IPS-18c (cell line): ENCODE measurements around the gene SHISA8.
A peak's percentile ranks its signal among the peaks of the same experiment; 100 is the strongest.

Source experiments
- H3K4me3 ChIP-seq: 2 replicates; pipeline ENCODE4 v1.7.0; 2013; ENCODE audit warnings: low read depth, mild to moderate bottlenecking, low read length, moderate library complexity; ENCODE audit not compliant: insufficient read depth
- H3K9me3 ChIP-seq: one replicate; pipeline ENCODE4 v1.6.1; 2013; ENCODE audit warnings: mild to moderate bottlenecking, low read length, moderate library complexity; ENCODE audit not compliant: control insufficient read depth, insufficient read depth

Gene SHISA8

DNA sequence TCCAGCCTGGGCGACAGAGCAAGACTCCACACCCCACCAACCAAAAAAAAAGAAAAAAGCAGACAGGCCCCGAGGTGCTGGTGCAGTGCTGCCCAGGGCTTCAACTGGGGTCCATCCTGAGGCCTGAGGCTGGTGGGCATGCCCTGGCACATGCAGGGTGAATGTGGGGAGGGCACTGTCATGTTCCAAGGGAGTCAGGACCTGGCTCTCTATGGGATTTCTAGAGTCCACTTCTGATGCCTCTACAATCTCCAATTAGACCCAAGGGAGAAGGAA, 22.0 kb upstream of the SHISA8 start:
- no peak overlapping the region for H3K4me3 ChIP-seq

DNA sequence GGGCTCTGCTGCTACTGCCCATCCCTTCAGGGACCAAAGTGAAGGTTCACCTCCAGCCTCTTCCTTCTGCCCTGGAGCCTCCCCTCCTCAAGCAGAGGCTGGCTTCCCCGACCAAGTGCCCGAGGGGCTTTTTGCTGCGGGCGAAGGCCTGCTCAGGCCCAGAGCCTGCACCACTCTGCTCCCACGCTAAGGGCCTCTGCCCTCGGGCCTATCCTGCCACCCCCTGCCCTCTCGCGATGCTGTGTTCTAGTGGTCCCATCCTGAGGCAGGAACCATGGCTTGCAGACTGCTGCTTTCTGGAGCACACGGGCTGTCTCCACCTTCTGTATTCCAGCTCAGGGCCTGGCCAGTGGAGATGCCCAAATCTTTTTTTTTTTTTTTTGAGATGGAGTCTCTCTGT, 20.6 kb upstream of the SHISA8 start:
- H3K9me3 ChIP-seq: no peaks in the 10 kb centered on the region
- no peak overlapping the region for H3K4me3 ChIP-seq

More for the DNA sequence above, 22.0 kb upstream of the SHISA8 start:
- H3K9me3 ChIP-seq: no peaks in the 10 kb centered on the region

DNA sequence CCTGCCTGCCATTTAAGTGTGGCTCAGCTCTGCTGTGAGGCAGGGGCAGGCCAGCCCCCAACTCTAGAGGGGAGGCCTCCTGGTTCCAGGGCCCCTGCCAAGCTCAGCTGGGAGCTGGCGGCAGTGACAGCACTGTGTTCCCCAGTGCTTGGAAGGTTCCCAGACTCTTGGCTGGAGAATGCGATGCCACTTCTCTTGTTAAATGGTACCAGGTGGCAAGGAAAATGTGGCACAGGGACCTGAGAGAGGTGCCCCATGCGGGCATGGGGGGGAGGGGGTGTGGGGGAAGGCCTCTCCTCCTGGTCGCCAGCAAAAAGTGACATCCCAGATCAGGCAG, 20.1 kb upstream of the SHISA8 start:
- H3K4me3 ChIP-seq: no peak overlapping the region

DNA sequence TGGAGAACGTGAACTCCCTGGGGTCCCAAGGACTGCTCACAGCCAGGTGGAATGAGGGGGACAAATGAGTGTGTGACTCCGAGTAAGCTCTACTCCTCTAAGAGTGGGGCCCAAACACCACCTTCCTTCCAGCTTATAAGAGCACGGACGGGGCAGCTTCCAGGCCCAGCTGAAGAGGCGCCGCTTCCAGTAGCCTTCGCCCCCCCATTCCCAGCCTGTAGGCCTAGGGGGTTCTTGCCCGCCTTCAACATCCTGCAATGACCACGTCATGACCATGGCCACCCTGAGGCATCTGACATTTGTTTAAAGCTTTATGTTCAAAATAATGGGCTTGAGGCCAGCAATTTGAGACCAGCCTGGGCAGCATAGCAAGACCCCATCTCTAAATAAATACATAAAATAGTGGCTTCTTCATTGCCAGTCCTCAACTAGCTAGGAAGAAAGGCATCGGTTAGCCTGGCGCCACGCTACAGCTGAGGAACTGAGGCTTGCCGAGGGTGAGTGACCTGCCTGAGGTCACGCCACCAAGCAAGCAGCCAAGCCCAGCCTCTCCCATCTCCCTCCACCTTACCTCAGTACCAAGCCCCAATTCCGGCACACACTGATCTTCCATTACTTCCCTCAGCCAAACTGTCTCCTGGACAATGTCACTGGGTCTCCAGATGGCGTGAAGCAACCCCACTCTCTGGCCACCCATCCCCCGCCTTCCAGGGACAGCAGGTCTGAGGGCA, 19.6 kb upstream of the SHISA8 start:
- Histone ChIP-seq H3K4me3 (no peak overlapping the region), H3K9me3 (no peaks in the 10 kb centered on the region)

More for the DNA sequence above, 20.1 kb upstream of the SHISA8 start:
- no peaks in the 10 kb centered on the region for H3K9me3 ChIP-seq

DNA sequence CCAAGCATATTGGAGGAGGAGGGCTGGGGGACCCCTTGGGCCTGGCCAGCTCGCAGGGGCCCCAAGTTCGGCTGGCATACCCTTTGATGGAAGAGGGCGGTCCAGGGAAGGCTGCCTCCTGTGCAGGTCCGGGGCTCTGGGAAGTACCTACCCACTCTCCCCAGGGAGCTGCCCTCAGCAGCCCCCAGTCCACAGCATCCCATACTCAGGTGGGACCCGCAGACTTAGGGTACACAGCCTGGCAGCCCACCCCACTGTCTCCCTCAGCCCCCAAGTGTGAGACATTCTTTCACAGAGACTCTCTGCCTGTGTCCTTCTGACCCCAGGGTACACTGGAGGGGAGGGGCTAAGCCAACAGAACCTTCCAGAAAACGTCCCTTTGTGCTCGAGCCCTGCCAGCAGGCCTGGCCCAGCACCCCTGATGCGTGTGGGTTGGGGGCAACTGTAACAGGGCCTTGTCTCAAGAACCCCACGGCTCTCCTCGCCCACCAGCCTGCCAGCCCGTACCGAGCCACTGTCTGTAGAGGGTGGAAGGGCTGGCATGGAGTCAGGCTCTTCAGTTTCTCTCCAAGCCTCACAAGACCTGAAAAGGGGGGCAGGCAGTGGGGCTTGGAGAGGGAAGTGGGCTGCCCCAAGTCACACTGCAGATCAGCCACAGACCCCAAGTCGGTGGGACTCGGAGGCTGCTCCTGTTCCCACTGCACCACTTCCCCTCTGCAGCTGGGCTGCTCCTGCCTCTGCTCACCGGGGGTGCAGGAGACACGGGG, 18.7 kb upstream of the SHISA8 start:
- Histone ChIP-seq H3K9me3 (no peaks in the 10 kb centered on the region), H3K4me3 (no peak overlapping the region)

DNA sequence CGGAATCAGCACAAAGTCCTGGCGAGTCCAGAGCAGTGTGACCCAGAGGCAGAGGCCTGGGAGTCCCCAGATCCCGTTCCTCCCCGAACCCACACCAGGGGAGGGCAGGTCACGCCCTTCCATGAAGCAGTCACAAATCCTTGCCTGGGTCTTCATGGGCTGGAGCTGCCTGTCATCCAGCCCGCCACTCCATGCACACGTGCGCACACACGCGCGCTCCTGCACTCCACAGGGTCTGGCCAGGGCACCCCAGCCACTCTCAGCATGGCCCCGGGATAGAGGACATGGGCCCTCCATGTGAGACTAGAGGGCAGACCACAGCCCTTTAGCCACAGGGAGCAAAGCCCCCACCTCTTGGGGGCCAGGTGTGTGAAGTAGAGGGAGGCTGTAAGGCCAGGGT, 17.5 kb upstream of the SHISA8 start:
- Histone ChIP-seq H3K9me3 (no peaks in the 10 kb centered on the region), H3K4me3 (no peak overlapping the region)

DNA sequence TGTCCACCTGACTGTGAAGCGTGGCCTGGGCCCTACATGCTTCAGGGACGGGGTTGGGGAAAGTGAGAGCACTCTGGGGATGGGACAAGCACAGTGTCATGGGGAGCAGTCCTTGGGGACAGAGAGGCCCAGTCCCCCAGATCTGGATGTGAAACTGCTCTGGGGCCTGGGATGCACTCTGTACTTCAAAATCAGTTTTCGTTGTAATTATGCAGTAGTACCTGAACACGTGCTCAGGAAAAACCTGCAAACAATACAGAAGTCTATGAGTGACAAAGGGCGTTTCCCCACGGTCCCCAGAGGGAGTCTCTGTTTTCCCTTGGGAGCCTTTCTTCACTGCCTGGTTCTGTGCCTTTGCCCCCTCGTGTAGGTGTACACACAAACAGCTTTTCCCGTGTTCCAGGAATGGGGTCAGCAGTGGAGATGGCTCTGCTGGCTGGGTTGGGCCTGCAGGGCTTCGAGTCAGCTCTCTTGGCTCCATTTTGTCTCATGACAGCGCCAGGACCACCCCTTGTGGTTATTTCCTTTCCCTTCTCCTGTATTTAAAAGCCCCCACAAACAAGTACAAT, 16.9 kb upstream of the SHISA8 start:
- no peak overlapping the region for H3K4me3 ChIP-seq

DNA sequence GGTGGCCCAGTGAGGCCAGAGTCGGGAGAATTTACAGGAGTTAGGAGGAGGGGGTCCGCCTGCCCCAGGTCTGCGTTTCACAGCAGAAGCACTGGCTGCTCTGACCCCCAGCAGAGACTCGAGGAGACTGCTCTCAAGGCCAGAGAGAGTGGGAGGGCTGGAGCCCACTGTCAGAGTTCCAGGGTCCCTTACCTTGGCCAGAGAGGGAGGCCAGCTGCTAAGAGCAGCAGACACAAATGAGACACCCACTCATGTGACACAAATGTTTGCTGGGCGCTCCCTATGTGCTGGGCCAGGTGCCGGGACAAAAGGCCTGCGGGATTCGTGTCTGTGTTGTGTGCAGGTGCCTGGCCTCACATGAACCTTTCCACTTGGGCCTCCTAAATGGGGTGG, 14.5 kb upstream of the SHISA8 start:
- H3K9me3 ChIP-seq: no peaks in the 10 kb centered on the region

More for the DNA sequence above, 16.9 kb upstream of the SHISA8 start:
- no peaks in the 10 kb centered on the region for H3K9me3 ChIP-seq

DNA sequence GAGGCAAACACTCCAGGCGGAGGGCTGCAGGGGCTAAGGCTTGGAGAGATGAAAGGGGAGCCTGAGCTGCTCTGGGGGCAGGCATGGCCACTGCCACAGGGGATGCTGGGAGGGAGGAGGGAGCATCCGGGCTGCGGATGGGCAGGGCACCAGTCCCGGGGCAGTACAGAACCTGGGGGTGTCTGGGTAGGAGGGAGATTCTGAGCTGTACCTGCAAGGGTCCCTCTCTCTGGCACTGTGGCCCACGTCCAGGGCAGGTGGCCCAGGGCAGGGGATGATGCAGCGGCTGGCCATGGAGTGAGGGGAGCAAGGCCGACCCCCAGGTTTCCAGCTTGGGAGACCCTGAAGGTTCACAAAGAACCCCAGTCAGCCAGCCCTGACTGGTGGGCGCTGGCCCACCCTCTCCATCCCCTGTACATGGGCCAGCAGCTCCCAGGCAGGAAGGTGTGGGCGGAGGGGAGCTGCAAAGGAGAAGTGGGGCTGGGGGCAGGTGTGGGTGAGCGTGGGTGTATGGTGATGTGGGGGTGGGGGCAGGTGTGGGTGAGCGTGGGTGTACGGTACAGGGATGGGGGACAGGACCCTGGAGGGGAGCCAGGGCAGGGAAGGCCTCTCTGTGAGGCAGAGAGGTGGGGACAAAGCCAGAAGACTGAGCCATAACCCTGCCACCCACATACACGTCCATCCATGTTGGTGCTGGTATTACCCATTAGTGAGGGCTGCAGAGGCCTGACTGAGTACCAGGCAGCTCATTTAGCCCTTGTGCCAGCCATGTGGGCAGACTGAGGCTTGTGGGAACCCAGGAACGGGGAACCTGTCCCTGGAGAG, 13.9 kb upstream of the SHISA8 start:
- Histone ChIP-seq H3K4me3 (no peak overlapping the region), H3K9me3 (no peaks in the 10 kb centered on the region)

More for the DNA sequence above, 14.5 kb upstream of the SHISA8 start:
- no peak overlapping the region for H3K4me3 ChIP-seq

DNA sequence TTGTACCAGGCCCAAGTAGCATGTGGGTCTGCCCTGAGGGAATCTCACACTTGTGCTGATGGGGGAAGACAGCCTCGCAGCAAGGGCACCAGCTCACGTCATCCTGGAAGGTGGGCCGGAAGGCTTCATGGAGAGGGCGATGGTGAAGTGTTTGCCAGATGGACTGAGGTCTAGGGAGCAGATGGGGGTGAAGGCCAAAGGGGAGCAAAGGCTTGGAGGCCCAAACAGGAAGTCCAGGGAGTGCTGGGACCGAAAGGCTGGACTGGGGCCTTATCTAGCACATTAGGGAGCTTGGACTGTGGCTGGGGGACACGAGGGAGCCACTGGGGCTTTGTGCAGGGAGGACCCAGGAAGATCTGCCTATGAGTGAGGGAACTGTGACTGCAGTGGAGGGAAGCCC, 12.9 kb upstream of the SHISA8 start:
- H3K4me3 ChIP-seq: no peak overlapping the region
- no peaks in the 10 kb centered on the region for H3K9me3 ChIP-seq

DNA sequence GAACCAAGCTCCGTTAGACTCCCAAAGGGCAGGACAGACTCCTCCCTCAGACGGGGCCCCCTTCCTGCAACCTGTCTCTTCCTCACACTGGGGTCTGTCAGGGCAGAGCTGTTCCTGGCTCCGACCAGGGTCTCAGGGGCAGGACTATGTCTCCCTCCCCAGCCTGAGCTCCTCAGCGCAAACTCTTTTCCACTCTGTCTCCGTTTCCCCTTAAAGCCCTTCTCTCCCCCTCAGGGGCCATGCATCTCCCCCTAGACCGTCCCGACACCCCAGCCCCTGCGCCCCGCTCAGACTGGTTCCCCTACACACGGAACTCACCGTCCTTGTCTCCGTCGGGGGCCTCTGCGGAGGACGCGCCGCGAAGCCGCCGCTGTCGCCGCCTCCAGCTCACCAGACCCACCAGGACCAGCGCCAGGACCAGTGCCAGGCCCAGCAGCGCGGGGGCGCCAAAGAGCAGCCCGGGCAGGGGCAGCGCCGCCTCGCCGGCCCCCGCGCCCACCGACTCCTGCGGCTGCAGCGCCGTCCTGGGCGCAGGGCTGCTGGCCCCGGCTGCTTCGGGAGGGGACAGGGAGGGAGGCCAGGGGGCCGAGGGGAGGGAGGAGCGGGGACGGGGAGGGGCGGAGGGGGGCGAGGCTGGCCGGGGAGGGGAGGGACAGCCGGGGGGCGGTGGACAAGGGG, 11.0 kb upstream of the SHISA8 start:
- Histone ChIP-seq H3K4me3 (peak overlapping the region; percentile 38; the same call in 1 of the 2 replicates), H3K9me3 (no peaks in the 10 kb centered on the region)

DNA sequence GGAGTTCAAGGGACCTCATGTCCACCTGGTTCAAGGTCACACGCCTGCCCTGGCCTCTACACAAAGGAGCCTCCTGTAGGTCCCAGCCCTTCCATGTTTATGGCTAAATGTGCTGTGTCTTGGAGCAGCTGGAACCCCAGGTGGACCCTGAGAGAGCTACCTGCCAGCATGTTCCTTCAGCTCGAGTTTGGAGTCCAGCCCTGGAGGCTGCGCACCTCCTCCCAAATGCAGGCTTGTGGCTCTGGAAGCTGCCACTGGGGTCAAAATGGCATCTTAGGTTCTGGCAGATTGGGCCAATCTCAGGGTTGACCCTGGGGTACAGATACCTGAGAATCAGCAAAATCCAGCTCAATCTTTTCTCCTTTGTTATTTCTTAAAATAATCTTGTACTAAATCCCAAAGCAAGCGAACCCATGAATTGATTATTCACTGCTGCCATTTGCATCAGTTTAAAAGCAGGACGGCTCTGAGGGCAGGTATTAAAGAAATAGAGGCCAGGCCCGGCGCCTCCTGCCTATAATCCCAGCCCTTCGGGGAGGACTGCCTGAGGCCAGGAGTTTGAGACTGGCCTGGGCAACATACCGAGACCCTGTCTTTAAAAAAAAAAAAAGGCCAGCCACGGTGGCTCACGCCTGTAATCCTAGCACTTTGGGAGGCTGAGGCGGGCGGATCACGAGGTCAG, 8.9 kb upstream of the SHISA8 start:
- no peak overlapping the region for H3K4me3 ChIP-seq
- H3K9me3 ChIP-seq: no peaks in the 10 kb centered on the region

DNA sequence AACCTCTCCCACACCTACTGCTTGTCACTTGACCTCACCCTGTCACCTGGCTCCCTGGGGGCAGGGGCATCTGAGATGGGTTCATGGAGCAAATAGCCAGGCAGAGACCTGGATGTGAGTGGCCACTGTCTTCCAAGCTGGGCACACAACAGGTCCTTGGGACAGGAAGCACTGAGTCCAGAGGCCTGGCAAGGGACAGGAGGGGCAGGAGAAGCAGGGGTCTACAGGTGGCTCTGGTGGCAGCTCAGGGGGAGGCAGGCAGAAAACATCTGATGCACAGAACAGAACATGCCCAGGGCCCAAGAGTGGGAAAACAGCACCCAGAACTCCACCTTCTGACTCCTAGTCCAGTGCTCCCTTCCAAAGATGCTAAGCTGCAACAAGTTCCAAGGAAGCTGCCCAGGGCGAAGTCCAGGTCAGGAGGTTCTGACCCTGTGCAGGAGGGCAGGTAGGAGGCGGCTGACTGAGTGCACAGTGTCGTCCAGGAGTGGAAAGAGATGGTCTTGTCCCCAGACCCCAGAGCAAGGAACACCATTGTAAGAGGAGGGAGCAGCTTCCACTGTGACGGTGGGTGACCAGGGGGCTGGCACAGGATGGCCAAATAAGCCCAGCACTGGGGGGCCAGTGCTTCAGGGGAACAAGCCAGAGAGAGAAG, 8.2 kb upstream of the SHISA8 start:
- no peak overlapping the region for H3K4me3 ChIP-seq

DNA sequence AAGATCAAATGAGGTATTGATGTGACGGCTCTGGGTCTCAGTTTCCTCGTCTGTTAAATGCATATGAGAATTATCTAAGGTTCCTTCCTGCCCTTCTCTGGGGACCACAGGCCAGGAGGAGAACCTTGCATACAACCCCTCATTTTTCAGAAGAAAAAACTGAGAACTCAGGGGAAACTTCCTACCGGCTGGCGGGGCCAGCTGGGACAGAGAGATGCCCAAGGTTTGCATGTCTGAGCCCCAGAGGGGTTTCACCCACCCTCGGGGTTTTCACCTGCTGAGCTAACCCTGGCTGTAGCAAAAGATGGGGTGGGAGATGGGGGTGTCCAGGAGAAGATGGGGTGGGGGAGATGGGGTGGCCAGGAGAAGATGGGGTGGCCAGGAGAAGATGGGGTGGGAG, 7.5 kb upstream of the SHISA8 start:
- no peak overlapping the region for H3K4me3 ChIP-seq
- H3K9me3 ChIP-seq: no peaks in the 10 kb centered on the region

More for the DNA sequence above, 8.2 kb upstream of the SHISA8 start:
- no peaks in the 10 kb centered on the region for H3K9me3 ChIP-seq

DNA sequence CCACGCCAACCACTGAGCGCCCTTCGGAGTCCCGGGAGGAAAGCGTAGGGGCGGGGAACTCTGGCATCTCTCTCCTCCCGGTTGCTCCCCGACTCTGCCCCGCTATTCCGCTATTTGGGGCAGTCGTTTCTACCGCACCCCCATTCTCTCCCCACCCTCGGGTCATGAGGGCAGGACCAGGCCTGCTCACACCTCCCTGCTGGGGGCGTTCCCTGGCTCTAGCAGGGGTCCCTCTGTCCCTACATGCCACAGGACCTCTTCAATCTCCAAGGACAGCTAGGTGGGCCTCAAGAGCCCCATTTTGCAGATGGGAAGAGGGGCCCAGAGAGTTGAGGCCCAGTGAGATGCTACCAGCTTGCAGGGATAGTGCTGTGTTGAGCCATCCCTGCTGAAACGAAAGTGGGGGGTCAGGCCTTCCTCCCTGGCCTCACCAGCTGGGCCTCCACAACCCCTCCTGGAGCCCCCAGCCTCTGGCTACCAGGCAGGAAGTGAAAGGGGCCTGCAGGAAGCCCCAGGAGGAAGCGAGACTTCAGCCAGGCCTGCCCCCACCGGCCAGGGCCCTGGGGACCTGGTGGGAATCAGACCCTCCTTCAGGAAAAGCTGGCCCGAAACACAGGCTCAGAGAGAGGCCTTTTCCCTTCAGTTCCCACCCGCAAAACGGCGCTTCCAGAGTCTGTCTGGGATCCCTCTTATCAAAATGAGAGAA, 5.5 kb upstream of the SHISA8 start:
- peak overlapping the region; percentile 51 for H3K4me3 ChIP-seq
- H3K9me3 ChIP-seq: no peaks in the 10 kb centered on the region
